HG03442 (cell line): ENCODE results near the gene NADSYN1.

Experiments used
- ATAC-seq: cut with Tn5 transposase; IDR thresholded peaks from one replicate; pipeline ENCODE4 v1.9.1; 2021; ENCODE audit warnings: mild to moderate bottlenecking, moderate library complexity; ENCODE audit not compliant: unreplicated experiment

NADSYN1 gene

GRCh38 chr11:71489311-71490043 lies 36.5 kb downstream of the NADSYN1 start:
- ATAC-seq: peak; percentile 66

DNA sequence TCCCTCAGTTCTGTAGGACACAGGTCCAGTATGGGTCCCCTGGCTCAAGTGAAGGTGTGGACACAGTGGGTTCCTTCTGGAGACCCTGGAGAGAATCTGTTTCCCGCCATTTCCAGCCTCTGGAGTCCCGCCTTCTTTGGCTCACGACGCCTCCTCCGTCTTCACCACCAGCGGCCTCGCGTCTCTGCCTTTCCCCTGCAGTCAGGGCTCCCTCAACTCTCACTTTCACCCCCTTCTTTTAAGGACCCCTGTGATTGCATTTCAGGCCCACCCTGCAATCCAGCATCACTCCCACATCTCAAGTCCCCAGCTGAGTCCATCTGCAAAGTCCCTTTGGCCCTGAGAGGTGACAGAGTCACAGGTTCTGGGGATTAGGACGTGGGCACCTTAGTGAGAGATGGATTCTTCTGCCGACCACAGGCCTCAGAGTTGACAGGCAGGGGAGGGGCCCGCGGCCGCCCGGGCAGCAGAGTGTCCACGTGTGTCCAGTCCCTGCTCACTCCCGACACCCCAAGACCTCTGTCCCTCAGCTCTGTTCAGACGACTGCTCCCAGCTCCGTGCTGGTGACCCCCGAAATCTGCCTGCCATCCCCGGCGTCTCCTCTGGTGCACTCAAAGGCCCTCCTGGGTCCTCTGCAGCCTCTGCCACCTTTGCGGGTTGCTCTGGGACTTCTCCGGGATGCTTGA lies 37.2 kb downstream of the NADSYN1 start:
- ATAC-seq: no peak

- ATAC-seq: no peak
Observed at GRCh38 chr11:71490731-71491390, 37.9 kb downstream of the NADSYN1 start.

DNA sequence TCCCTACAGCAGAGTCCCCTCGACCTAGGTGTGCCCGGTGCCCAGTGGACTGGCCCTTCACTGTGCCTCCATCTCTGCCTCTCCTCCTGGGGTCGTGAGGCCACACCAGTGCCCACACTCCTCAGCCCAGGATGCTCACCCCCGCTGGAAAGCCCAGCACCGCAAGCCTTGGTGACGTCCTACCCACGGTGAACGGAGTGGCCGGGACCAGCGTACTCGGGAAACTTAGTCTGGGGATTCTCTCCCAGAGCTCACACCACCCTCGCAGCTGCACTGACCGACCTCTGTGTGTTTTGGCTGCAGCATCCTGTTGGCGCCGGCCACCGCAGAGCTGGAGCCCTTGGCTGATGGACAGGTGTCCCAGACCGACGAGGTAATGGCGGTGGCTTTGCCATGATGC lies 38.5 kb downstream of the NADSYN1 start:
- no peak for ATAC-seq

- no peak for ATAC-seq
Observed at GRCh38 chr11:71491940-71492339, 38.9 kb downstream of the NADSYN1 start.

DNA sequence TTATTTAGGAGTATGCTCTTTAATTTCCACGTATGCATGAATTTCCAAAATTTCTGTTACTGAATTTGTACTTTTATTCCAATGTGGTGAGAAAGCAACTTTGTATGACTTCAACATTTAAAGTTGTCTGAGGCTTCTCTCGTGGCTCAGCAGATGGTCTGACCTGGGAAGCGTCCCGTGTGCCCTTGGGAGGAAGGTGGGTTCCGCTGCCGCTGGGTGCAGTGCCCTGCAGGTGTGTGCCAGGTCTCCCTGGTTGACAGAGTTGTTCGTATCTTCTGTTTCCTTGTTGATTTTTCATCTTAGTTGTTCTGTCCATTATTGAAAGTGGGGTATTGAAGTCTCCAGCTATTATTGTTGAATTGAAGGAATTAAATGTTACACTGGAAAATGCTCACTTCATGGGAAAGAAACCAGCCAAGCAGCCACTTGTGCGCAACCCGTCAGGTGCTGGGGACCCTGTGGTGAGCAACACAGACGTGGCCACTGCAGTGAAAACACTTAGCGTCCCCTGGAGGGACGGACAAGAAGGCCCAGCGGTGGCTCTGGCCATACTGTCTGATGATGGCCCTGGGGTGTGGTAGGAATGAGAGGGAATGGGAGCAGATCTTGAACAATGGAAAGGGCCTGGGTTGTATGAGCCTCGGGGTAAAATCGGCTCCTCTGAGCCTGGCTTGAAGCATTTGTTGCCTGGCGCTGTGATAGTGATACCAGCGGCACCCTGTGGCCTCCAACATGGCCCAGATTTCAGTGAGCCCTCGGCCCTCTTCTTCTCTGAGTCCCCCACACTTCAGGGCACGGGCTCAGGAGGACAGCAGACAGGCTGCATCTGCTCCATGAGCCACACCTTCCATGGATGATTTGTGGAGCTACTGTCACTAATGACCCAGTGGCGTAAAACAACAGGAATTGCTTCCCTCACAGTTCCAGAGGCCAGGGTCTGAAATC lies 42.6 kb downstream of the NADSYN1 start:
- no peak for ATAC-seq

- ATAC-seq: no peak
Observed at GRCh38 chr11:71496421-71496820, 43.4 kb downstream of the NADSYN1 start.

- ATAC-seq: no peak
Observed at GRCh38 chr11:71498091-71498490, 45.1 kb downstream of the NADSYN1 start.

DNA sequence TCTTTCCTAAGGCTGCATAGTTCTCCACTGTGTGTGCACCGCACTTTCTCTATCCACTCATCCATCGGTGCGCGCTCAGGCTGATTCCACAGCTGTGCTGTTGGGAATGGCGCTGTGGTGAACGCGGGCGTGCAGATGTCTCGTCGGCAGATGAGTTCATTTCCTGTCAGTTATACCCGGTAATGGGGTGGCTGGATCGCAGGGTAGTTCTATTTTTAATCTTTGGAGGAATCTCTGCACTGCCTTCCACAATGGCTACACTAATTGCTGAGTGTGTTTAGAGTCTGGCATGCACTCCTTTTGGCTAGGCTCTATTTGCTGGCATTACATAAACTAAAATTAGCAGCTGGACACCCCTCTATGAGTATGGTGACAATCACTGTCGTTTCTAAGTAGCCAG lies 46.1 kb downstream of the NADSYN1 start:
- no peak for ATAC-seq

GRCh38 chr11:71499546-71499945 lies 46.5 kb downstream of the NADSYN1 start:
- no peak for ATAC-seq

GRCh38 chr11:71500601-71501021 lies 47.6 kb downstream of the NADSYN1 start:
- no peak for ATAC-seq

GRCh38 chr11:71501071-71501985 lies 48.3 kb downstream of the NADSYN1 start:
- no peak for ATAC-seq

- ATAC-seq: no peak
Observed at GRCh38 chr11:71502026-71502425, 49.0 kb downstream of the NADSYN1 start.

GRCh38 chr11:71502871-71503435 lies 50.0 kb downstream of the NADSYN1 start:
- no peak for ATAC-seq

GRCh38 chr11:71504531-71504930 lies 51.5 kb downstream of the NADSYN1 start:
- ATAC-seq: no peak

GRCh38 chr11:71505001-71505400 lies 52.0 kb downstream of the NADSYN1 start:
- ATAC-seq: no peak

DNA sequence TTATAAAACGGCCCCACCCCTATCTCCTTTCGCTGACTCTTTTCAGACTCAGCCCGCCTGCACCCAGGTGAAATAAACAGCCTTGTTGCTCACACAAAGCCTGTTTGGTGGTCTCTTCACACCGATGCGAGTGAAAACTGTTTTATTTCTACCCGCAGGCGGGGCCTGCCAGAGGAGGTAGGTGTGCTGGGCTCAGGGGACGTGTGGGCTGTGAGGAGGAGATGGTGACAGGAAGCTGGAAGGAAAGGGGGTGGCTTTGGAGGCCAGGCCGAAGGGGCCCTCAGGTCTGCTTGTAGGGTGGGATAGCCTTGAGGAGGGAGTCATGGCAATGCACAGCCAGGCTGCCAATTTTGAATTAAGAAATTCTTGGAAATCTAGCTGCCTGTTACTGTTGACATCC lies 52.8 kb downstream of the NADSYN1 start:
- ATAC-seq: no peak

- ATAC-seq: no peak
Observed at GRCh38 chr11:71507102-71507501, 54.1 kb downstream of the NADSYN1 start.
